HL-60 (cell line): ENCODE measurements around the gene OR2T10.
A peak's percentile ranks its signal among the peaks of the same experiment; 100 is the strongest.

Experiments used
- DNase-seq, 2 experiments: peaks; one replicate each; pipeline ENCODE4 v3.0.0-alpha.2; 2010 to 2020; ENCODE audit warnings: low read depth in 1 of 2, low spot score in 1 of 2
- H3K27ac ChIP-seq: fragments of 250-450 bp; sonication (Bioruptor Pico); replicated peaks from 2 replicates; pipeline ENCODE4 v1.5.1; 2020; ENCODE audit warnings: mild to moderate bottlenecking, moderate library complexity
- H3K27me3 ChIP-seq: fragments of 250-450 bp; sonication (Bioruptor Pico); 2 replicates; pipeline ENCODE4 v1.5.1; 2021; ENCODE audit warnings: mild to moderate bottlenecking, moderate library complexity; ENCODE audit not compliant: insufficient read depth, poor library complexity, severe bottlenecking
- H3K4me3 ChIP-seq: replicated peaks from 2 replicates; pipeline ENCODE4 v1.5.1; 2011; ENCODE audit warnings: mild to moderate bottlenecking, control low read depth, low read length; ENCODE audit not compliant: insufficient read depth
- GABPA ChIP-seq: IDR thresholded peaks from 2 replicates; pipeline ENCODE4 v1.6.1; 2012; ENCODE audit warnings: low read depth
- POLR2AphosphoS5 ChIP-seq: IDR thresholded peaks from 2 replicates; pipeline ENCODE4 v1.6.1; 2012; ENCODE audit warnings: low read depth
- SPI1 ChIP-seq: IDR thresholded peaks from 2 replicates; pipeline ENCODE4 v1.6.1; 2012; ENCODE audit warnings: low read depth, mild to moderate bottlenecking, borderline replicate concordance
- TF ChIP-seq, protein P1 (sequence below): IDR thresholded peaks from 2 replicates; pipeline ENCODE4 v1.6.1; 2012; ENCODE audit warnings: low read depth; ENCODE audit not compliant: insufficient replicate concordance
- TF ChIP-seq, protein P2 (sequence below): IDR thresholded peaks from one replicate; pipeline ENCODE4 v1.5.1; 2011; ENCODE audit warnings: low read length, control low read depth, inconsistent platforms; ENCODE audit not compliant: insufficient read depth

OR2T10 gene

GRCh38 chr1:248625971-248626370, 28.5 kb upstream of the OR2T10 start:
- H3K27me3 ChIP-seq: no peaks in the 10 kb centered on the region
- no peak overlapping the region for H3K27ac ChIP-seq
- no peak overlapping the region for H3K4me3 ChIP-seq
- no peak for TF ChIP-seq SPI1
- TF ChIP-seq POLR2AphosphoS5: no peak
- TF ChIP-seq GABPA: no peak
- TF ChIP-seq, protein P1, sequence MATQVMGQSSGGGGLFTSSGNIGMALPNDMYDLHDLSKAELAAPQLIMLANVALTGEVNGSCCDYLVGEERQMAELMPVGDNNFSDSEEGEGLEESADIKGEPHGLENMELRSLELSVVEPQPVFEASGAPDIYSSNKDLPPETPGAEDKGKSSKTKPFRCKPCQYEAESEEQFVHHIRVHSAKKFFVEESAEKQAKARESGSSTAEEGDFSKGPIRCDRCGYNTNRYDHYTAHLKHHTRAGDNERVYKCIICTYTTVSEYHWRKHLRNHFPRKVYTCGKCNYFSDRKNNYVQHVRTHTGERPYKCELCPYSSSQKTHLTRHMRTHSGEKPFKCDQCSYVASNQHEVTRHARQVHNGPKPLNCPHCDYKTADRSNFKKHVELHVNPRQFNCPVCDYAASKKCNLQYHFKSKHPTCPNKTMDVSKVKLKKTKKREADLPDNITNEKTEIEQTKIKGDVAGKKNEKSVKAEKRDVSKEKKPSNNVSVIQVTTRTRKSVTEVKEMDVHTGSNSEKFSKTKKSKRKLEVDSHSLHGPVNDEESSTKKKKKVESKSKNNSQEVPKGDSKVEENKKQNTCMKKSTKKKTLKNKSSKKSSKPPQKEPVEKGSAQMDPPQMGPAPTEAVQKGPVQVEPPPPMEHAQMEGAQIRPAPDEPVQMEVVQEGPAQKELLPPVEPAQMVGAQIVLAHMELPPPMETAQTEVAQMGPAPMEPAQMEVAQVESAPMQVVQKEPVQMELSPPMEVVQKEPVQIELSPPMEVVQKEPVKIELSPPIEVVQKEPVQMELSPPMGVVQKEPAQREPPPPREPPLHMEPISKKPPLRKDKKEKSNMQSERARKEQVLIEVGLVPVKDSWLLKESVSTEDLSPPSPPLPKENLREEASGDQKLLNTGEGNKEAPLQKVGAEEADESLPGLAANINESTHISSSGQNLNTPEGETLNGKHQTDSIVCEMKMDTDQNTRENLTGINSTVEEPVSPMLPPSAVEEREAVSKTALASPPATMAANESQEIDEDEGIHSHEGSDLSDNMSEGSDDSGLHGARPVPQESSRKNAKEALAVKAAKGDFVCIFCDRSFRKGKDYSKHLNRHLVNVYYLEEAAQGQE: no peak
- TF ChIP-seq, protein P2, sequence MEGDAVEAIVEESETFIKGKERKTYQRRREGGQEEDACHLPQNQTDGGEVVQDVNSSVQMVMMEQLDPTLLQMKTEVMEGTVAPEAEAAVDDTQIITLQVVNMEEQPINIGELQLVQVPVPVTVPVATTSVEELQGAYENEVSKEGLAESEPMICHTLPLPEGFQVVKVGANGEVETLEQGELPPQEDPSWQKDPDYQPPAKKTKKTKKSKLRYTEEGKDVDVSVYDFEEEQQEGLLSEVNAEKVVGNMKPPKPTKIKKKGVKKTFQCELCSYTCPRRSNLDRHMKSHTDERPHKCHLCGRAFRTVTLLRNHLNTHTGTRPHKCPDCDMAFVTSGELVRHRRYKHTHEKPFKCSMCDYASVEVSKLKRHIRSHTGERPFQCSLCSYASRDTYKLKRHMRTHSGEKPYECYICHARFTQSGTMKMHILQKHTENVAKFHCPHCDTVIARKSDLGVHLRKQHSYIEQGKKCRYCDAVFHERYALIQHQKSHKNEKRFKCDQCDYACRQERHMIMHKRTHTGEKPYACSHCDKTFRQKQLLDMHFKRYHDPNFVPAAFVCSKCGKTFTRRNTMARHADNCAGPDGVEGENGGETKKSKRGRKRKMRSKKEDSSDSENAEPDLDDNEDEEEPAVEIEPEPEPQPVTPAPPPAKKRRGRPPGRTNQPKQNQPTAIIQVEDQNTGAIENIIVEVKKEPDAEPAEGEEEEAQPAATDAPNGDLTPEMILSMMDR: no peak
- DNase-seq: no peak

- no peak for DNase-seq
- TF ChIP-seq GABPA: no peak
- no peak for TF ChIP-seq POLR2AphosphoS5
- TF ChIP-seq, protein P2: no peak
- no peak for TF ChIP-seq SPI1
- TF ChIP-seq, protein P1: no peak
- no peak overlapping the region for H3K27ac ChIP-seq
- no peaks in the 10 kb centered on the region for H3K27me3 ChIP-seq
- H3K4me3 ChIP-seq: no peak overlapping the region
These were observed 27.7 kb upstream of the OR2T10 start for GRCh38 chr1:248625166-248625565.

DNA sequence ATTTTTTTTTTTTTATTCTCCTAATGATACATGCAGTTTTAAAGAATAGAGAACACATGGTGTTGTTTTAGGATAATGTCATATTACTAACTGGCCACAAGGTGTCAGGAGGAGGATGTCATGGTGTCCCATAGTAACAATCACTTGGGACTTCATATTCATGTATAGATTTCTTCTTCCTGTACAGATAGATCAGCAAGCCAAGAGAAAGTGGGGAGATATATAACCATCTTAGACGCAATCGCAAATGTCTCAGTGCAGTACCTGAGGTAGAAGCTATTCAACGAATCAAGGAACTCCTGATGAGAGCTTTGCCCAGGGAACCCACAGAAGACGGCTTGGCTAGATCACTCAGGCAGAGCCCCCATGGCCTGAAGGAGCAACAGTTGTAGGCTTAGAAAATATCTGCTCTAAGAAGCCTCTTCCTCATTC, 25.1 kb upstream of the OR2T10 start:
- DNase-seq: peak; percentile 35 to 45
- H3K4me3 ChIP-seq: no peak overlapping the region
- no peak overlapping the region for H3K27ac ChIP-seq
- no peaks in the 10 kb centered on the region for H3K27me3 ChIP-seq
- TF ChIP-seq, protein P2: peak; percentile 36
- TF ChIP-seq, protein P1: no peak
- TF ChIP-seq POLR2AphosphoS5: no peak
- TF ChIP-seq SPI1: no peak
- TF ChIP-seq GABPA: no peak
